Activated gamma-delta T cell (primary cell): ENCODE data around the gene PRR5L.
"Not testable (repeated sequence)": the region's sequence is repeated elsewhere in the genome, so short reads cannot be mapped to it uniquely, and the experiment has no call there.

ENCODE experiments used
- DNase-seq: peaks from one replicate; lab custom pipeline; 2025; lab: John Stamatoyannopoulos, UW

The PRR5L gene

DNA sequence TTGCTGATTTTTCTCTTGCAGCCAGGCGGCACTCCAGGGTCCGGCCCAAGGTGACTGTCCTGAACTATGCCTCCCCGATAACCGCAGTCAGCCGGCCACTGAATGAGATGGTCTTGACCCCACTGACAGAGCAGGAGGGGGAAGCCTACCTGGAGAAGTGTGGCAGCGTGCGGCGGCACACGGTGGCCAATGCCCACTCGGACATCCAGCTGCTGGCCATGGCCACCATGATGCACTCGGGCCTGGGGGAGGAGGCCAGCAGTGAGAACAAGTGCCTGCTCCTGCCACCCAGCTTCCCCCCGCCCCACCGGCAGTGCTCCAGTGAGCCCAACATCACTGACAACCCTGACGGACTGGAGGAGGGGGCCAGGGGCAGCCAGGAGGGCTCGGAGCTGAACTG is 166.2 kb downstream of the PRR5L start:
- no peak for DNase-seq

DNA sequence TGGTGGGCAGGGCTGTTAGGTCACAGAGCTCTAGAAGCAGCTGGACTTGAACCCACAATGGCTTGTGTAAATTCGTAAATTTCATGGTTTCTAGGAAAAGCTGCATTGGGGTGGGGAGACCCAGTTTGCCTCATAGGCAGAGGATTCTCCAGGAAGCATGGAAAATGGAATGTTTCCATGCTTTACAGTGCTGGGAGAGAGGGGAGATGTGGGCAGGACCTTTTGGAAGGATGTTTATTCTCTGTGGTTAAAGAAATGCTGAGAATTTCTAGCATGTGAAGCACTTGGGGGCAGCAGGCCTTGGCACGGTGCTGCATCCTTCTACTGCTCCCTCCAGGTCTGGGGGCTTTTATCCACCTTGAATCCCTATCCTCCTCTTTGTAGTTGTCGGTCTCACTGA is 167.7 kb downstream of the PRR5L start:
- DNase-seq, result no peak

- no peak for DNase-seq
Observed at GRCh38 chr11:36464720-36465119, 168.6 kb downstream of the PRR5L start.

DNA sequence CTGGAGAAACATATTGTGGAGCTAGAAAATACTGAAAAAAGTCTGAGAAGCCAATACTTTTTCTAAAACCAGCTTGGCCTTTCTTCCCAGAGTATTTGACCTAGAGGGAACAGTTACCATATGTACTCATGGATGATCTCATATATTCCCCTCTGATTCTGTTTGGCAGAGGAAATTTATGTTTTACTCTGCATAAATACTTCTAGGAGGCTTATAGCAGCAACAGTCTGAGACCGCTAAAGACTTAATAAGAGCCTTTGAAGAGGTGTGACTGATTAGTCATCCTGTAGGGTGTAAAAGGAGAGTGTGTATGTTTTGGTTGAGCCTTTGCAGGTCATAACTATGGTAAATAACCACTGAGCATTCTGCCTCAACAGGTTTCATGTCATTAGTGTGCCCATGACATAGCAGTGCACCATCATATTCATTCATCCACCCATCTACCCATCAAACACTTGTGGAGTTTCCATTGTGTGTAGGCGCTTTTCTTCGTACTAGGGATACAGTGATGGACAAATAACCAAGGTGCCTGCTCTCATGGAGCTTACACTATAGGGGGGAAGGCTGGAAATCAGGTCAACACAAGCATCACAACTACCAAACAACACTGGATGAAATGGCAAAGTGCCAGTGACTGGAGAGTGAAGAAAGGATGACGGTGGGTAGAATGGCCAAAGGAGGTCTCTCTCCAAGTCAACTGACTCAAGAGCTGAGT is 169.5 kb downstream of the PRR5L start:
- DNase-seq, result no peak

- no peak for DNase-seq
Observed at GRCh38 chr11:36467012-36467411, 170.9 kb downstream of the PRR5L start.

- no peak for DNase-seq
Observed at GRCh38 chr11:36467916-36468315, 171.8 kb downstream of the PRR5L start.

DNA sequence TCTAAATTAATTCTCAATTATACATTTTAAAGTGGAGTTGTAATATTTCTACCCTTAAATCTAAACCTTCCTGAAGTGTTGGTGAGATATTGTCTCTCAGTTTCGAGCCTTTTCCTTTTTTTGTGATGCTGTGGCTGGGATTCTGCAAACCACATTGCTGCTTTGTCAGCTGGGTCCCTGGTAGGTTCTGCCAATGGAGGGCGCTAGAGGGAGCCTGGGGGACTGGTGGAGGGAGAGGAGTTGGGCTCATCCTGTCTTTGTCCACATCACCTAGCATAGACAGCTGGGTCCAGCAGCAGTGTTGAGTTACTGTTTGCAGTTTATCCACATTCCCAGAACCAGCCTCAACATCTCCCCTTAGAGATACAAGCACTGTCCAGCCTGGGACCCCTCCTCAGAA is 173.0 kb downstream of the PRR5L start:
- no peak for DNase-seq

GRCh38 chr11:36469881-36470802 is 174.1 kb downstream of the PRR5L start:
- no peak for DNase-seq

- no peak for DNase-seq
Observed at GRCh38 chr11:36471577-36471976, 175.5 kb downstream of the PRR5L start.

DNA sequence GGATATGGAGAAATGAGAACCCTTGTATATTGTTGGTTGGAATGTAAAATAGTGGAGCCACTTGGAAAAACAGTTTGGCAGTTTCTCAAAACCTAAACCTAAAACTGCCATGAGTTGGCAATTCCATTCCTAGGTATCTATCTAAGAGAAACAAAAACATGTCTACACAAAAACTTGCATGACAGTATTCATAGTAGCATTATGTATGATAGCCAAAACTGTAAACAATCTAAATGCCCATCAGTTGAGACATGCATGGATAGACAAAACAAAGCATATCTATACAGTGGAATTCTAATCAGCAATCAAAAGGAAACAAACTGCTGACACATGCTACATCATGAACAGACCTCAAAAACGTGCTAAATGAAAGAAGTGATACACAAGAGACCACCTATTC is 179.1 kb downstream of the PRR5L start:
- no peak for DNase-seq

DNA sequence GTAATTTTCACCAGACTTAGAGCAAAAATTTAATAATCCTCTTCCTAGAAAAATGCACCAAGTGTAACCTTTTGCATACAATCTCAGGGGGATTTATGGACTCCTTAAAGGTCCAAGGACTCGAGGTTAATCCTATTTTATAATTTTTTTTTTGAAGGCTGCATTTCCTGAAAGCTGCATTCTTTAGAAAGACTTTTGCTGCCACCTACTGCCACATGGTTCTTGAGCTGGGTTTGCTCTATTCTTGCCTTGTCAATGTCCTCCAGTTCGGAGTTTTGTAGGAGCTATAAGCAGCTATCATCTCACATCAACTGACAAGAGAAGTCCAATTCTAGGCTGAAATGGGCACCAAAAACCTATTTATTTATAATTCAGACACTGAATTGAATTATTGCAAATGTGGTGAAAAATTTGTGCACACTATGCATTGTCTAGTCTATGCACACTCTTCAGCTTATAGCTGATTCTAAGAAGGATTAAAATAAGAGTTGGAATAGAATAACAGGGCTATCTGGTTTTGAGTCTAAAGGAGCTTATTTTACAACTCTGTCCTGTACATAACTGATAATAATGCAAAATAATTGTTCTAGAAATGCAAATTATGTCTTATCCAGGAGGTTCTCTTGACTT is 182.7 kb downstream of the PRR5L start:
- DNase-seq, result no peak

DNA sequence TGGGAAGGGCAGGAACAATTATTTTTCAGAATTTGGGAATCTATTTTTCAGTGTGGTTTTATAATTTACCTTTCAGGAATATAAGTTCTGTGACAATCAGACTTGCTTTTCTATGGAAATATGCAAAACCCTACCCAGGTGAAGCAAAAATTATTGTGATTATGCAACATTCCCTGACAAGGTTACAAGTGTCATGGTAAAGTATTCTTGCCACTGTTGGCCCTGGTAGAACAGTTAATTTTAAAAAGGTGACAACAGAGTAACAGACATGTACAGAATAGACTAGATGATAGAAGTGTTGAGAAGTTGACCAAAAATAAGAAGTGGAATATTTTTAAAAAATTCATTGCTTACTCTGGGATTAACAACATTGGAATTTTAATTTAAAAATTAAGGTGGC is 184.7 kb downstream of the PRR5L start:
- DNase-seq, result no peak

DNA sequence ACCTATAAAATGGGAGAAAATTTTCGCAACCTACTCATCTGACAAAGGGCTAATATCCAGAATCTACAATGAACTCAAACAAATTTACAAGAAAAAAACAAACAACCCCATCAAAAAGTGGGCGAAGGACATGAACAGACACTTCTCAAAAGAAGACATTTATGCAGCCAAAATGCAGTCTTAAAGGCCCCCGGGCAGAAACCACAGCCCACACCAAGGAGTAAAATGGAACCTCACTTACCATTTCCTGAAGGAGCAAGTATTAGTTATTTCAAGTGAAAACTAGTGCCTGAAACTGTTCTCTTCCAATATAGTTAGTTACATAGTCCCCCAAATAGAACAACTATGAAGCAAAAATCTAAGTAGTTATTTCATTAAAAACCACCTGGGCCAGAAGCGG is 187.0 kb downstream of the PRR5L start:
- not testable (repeated sequence) for DNase-seq

DNA sequence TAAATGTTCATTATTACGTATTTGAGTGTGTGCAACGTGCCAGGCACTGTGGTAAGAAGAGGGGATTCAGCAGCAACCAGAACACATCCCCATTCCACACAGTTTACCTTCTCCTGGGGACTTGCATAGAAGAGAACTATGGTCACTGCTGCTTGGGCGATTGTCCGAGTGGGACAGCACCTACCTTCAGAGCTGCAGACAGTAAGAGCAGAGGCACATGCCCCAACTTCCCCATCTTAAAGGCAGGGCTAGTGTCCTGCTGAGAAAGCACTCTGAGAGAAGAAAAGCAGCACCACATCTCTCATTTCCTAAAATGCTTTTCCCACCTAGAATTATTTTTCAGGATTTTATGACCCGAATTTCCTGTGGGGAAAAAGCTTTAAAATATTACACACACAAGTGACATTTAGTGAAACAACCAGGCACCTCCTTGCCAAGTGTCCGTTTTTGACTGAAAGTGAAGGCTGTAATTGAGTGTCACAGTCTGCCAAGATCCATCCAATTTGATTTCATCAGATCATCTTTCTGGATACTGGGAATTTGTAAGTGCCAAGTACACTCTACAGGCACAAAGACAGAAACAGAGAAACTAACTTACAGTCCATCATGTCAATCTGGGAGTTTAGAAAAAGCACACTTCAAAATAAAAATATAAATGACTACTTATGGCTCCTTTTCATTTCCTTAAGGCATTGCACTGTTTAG is 189.4 kb downstream of the PRR5L start:
- DNase-seq, result no peak

GRCh38 chr11:36487619-36488018 is 191.5 kb downstream of the PRR5L start:
- DNase-seq, result no peak

GRCh38 chr11:36488096-36488495 is 192.0 kb downstream of the PRR5L start:
- no peak for DNase-seq

- DNase-seq, result no peak
Observed at GRCh38 chr11:36490026-36490806, 194.1 kb downstream of the PRR5L start.

DNA sequence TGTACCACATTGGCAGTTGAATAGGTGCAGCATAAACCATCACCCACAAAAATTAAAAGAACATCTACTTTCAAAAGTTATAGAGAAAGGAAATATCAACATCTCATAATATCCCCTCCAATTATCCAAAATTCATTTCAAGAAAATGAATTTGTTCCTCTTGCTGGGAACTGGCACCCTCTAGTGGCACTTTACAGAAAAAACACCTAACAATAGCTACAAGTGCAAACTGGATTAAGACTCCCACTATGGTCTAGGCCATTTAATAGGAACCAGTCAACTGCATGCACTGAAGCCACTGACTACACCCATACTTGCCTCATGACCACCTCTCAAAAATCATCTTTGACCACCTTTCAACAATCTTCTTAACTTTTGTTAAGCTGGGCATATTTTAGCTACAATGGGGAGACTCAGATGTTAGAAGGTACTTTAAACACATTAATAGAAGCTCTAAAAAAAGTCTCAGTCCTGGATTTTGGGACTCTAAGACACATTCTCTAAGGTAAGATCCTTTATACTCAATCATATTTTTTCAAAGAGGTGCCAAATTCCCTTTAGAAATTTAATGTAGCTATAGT is 196.7 kb downstream of the PRR5L start:
- DNase-seq, result no peak

- DNase-seq, result no peak
Observed at GRCh38 chr11:36493332-36493731, 197.2 kb downstream of the PRR5L start.

- no peak for DNase-seq
Observed at GRCh38 chr11:36498721-36499120, 202.6 kb downstream of the PRR5L start.

GRCh38 chr11:36499315-36499714 is 203.2 kb downstream of the PRR5L start:
- no peak for DNase-seq
